PC-9 (cell line): ENCODE data around the gene LONRF2. TPM values are rescaled to one million over a fixed set of nuclear protein-coding genes. Genes with fewer than 3 reads are reported as not detected.

ENCODE experiments used
- BruUV-seq: library from RNA; stranded (reverse); fragments of 400-500 nt; replicated peaks from 2 replicates; lab custom pipeline; 2021; lab: Mats Ljungman, UMichigan
- CTCF ChIA-PET: fragments of 300-600 bp; sonication (Branson Sonifier 250); formaldehyde crosslinking; loops from one replicate; lab custom pipeline; 2022; ENCODE audit warnings: antibody characterized with exemption; lab: Charles Lee
- POLR2A ChIA-PET: fragments of 300-600 bp; sonication (Branson Sonifier 250); formaldehyde crosslinking; loops from one replicate; lab custom pipeline; 2022; ENCODE audit warnings: antibody characterized with exemption; ENCODE audit not compliant: unreplicated experiment; lab: Charles Lee
- DNase-seq, 2 experiments: peaks; one replicate each; pipeline versions ENCODE4 v3.0.0 to v3.0.0-alpha.2; 2015 to 2022; ENCODE audit warnings: mixed read lengths in 1 of 2
- H2AFZ ChIP-seq: fragments of 200-600 bp; sonication (generic); 2 replicates; pipeline ENCODE4 v1.8.1; 2017; ENCODE audit warnings: antibody characterized with exemption
- H3F3A ChIP-seq: fragments of 200-600 bp; sonication (generic); 2 replicates; pipeline ENCODE4 v1.8.1; 2017; ENCODE audit warnings: antibody characterized with exemption, mild to moderate bottlenecking, low read depth; ENCODE audit not compliant: insufficient read depth
- H3K27ac ChIP-seq: fragments of 200-600 bp; sonication (generic); 2 replicates; pipeline ENCODE4 v1.6.1; 2016; ENCODE audit warnings: mixed run types
- H3K27me3 ChIP-seq: fragments of 200-600 bp; sonication (generic); 2 replicates; pipeline ENCODE4 v1.6.1; 2016; ENCODE audit warnings: low read depth, mixed run types; ENCODE audit not compliant: insufficient read depth
- H3K36me3 ChIP-seq: fragments of 200-600 bp; sonication (generic); 2 replicates; pipeline ENCODE4 v1.6.1; 2016; ENCODE audit warnings: low read depth, mixed run types
- H3K4me1 ChIP-seq: fragments of 200-600 bp; sonication (generic); replicated peaks from 2 replicates; pipeline ENCODE4 v1.6.1; 2016; ENCODE audit warnings: mixed run types; ENCODE audit not compliant: insufficient read depth
- H3K4me2 ChIP-seq: fragments of 200-600 bp; sonication (generic); 2 replicates; pipeline ENCODE4 v1.6.1; 2017; ENCODE audit warnings: mixed run types
- H3K4me3 ChIP-seq: fragments of 200-600 bp; sonication (generic); 2 replicates; pipeline ENCODE4 v1.6.1; 2016; ENCODE audit warnings: mixed run types
- H3K79me2 ChIP-seq: fragments of 200-600 bp; sonication (generic); 2 replicates; pipeline ENCODE4 v1.6.1; 2017; ENCODE audit warnings: low read depth, mixed run types
- H3K9me2 ChIP-seq: fragments of 200-600 bp; sonication (generic); 2 replicates; pipeline ENCODE4 v1.8.1; 2017; ENCODE audit warnings: mild to moderate bottlenecking; ENCODE audit not compliant: insufficient read depth
- H3K9me3 ChIP-seq: fragments of 200-600 bp; sonication (generic); 2 replicates; pipeline ENCODE4 v1.8.1; 2016; ENCODE audit warnings: low read depth; ENCODE audit not compliant: insufficient read depth
- H4K20me1 ChIP-seq: fragments of 200-600 bp; sonication (generic); 2 replicates; pipeline ENCODE4 v1.8.1; 2017; ENCODE audit not compliant: insufficient read depth
- EZH2 ChIP-seq: fragments of 200-600 bp; sonication (generic); IDR thresholded peaks from 2 replicates; pipeline ENCODE4 v1.8.0; 2017; ENCODE audit warnings: antibody characterized with exemption, low read depth
- intact Hi-C: fragments of 100-400 bp; cut with micrococcal nuclease; formaldehyde crosslinking; loops from one replicate; pipeline ENCODE4 v1.10.0; 2022; ENCODE audit not compliant: unreplicated experiment
- total RNA-seq: library from RNA; stranded (reverse); gene quantifications from 2 replicates; pipeline ENCODE4 v1.2.3, GENCODE V29; 2021
- TF ChIP-seq, protein P1 (sequence below): fragments of 200-600 bp; sonication (generic); conservative IDR thresholded peaks from 2 replicates; pipeline ENCODE4 v1.6.1; 2017; ENCODE audit warnings: mixed run types, antibody characterized with exemption, mild to moderate bottlenecking, moderate library complexity

The LONRF2 gene
- total RNA-seq, 1 experiment from 2014 or later, result not detected

- Histone ChIP-seq H3K79me2 (no peaks in the 10 kb centered on the region), H2AFZ (no peak overlapping the region), H3K9me3 (no peaks in the 10 kb centered on the region), H3K4me2 (no peak overlapping the region), H3F3A (no peaks in the 10 kb centered on the region), H3K4me3 (no peak overlapping the region), H3K4me1 (no peaks in the 10 kb centered on the region), H3K36me3 (no peaks in the 10 kb centered on the region), H4K20me1 (no peaks in the 10 kb centered on the region), H3K27me3 (peaks cover 91% of the 10 kb centered on the region), H3K27ac (no peak overlapping the region), H3K9me2 (no peaks in the 10 kb centered on the region)
- no peak for DNase-seq
- CTCF ChIA-PET, result no interaction called here
- POLR2A ChIA-PET, result no interaction called here
- no TSS peak for BruUV-seq
- TF ChIP-seq, protein P1, sequence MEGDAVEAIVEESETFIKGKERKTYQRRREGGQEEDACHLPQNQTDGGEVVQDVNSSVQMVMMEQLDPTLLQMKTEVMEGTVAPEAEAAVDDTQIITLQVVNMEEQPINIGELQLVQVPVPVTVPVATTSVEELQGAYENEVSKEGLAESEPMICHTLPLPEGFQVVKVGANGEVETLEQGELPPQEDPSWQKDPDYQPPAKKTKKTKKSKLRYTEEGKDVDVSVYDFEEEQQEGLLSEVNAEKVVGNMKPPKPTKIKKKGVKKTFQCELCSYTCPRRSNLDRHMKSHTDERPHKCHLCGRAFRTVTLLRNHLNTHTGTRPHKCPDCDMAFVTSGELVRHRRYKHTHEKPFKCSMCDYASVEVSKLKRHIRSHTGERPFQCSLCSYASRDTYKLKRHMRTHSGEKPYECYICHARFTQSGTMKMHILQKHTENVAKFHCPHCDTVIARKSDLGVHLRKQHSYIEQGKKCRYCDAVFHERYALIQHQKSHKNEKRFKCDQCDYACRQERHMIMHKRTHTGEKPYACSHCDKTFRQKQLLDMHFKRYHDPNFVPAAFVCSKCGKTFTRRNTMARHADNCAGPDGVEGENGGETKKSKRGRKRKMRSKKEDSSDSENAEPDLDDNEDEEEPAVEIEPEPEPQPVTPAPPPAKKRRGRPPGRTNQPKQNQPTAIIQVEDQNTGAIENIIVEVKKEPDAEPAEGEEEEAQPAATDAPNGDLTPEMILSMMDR, result no peak
- TF ChIP-seq EZH2, result no peak
- intact Hi-C loops, result no loop called here
These were observed 88.2 kb downstream of the LONRF2 start for GRCh38 chr2:100234141-100234540.

GRCh38 chr2:100233061-100233460 lies 89.2 kb downstream of the LONRF2 start:
- ChIA-PET POLR2A (no interaction called here), CTCF (no interaction called here)
- Histone ChIP-seq H3K27me3 (peaks cover 86% of the 10 kb centered on the region), H3F3A (no peaks in the 10 kb centered on the region), H4K20me1 (no peaks in the 10 kb centered on the region), H3K4me2 (no peak overlapping the region), H3K27ac (no peak overlapping the region), H3K4me3 (no peak overlapping the region), H3K4me1 (no peaks in the 10 kb centered on the region), H3K36me3 (no peaks in the 10 kb centered on the region), H3K9me3 (no peaks in the 10 kb centered on the region; the same call in 1 of the 2 replicates), H3K9me2 (no peaks in the 10 kb centered on the region), H2AFZ (no peak overlapping the region), H3K79me2 (no peaks in the 10 kb centered on the region)
- intact Hi-C loops, result no loop called here
- no TSS peak for BruUV-seq
- DNase-seq, result no peak
- no peak for TF ChIP-seq EZH2
- TF ChIP-seq, protein P1, result no peak

DNA sequence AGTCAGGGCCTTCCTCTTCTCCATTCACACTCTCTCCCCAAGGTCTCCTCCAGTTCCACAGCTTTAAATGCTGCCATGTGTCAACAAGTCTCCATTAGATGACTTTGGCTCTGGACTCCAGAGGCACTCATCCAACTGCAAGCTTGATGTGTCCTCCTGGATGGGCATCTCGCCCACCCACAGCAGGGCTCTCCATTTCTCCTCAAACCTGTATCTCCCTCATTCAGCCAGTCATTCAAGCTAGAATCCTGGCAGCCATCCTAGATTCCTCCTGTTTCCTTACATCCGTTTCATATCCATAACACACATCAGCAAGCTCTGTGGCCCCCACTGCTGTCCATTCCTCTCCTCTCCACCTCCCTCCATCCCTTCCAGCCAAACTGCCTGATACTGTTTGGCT lies 91.5 kb downstream of the LONRF2 start:
- intact Hi-C loops, result no loop called here
- Histone ChIP-seq H3K4me2 (no peak overlapping the region), H3K4me3 (no peak overlapping the region), H3K4me1 (no peaks in the 10 kb centered on the region), H3K27me3 (peaks cover 83% of the 10 kb centered on the region), H3K27ac (no peak overlapping the region), H3K36me3 (no peaks in the 10 kb centered on the region), H4K20me1 (no peaks in the 10 kb centered on the region), H3F3A (no peaks in the 10 kb centered on the region), H3K79me2 (no peaks in the 10 kb centered on the region), H3K9me2 (no peaks in the 10 kb centered on the region), H2AFZ (no peak overlapping the region), H3K9me3 (no peaks in the 10 kb centered on the region; the same call in 1 of the 2 replicates)
- no TSS peak for BruUV-seq
- TF ChIP-seq, protein P1, result no peak
- no peak for TF ChIP-seq EZH2
- DNase-seq, result no peak
- ChIA-PET POLR2A (no interaction called here), CTCF (no interaction called here)
